GM18907 (cell line): ENCODE results near the gene RIN1.
"Not testable (repeated sequence)": the region's sequence is repeated elsewhere in the genome, so short reads cannot be mapped to it uniquely, and the experiment has no call there.

Source experiments
- ATAC-seq: cut with Tn5 transposase; IDR thresholded peaks from one replicate; pipeline ENCODE4 v1.9.1; 2021; ENCODE audit warnings: mild to moderate bottlenecking, moderate library complexity; ENCODE audit not compliant: unreplicated experiment

The RIN1 gene

DNA sequence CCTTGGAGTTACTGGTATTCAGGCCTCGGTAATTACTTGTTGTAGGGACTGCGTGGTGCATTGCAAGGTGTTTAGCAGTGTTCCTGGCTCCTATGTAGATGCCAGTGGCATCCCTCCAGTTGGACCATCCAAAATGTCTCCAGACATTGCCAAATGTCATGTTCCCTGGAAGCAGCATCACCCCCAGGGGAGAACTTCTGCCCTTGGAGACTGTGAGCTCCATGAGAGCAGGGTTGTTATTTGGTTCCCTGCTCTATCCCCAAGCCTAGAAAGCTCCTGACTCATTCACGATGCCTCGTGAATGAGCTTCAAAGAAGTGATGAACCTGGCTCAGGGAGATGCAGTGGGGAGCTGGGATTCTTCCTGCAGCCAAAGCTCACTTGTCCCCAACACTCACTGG is 14.6 kb downstream of the RIN1 start:
- no peak for ATAC-seq

DNA sequence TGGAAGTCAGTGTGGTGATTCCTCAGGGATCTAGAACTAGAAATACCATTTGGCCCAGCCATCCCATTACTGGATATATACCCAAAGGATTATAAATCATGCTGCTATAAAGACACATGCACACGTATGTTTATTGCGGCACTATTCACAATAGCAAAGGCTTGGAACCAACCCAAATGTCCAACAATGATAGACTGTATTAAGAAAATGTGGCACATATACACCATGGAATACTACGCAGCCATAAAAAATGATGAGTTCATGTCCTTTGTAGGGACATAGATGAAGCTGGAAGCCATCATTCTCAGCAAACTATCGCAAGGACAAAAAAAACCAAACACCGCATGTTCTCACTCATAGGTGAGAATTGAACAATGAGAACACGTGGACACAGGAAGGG is 15.5 kb downstream of the RIN1 start:
- ATAC-seq, result not testable (repeated sequence)

DNA sequence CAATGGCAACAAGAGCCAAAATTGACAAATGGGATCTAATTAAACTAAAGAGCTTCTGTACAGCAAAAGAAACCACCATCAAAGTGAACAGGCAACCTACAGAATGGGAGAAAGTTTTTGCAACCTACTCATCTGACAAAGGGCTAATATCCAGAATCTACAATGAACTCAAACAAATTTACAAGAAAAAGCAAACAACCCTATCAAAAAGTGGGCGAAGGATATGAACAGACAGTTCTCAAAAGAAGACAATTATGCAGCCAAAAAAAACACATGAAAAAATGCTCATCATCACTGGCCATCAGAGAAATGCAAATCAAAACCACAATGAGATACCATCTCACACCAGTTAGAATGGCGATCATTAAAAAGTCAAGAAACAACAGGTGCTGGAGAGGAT is 15.9 kb downstream of the RIN1 start:
- ATAC-seq, result not testable (repeated sequence)

DNA sequence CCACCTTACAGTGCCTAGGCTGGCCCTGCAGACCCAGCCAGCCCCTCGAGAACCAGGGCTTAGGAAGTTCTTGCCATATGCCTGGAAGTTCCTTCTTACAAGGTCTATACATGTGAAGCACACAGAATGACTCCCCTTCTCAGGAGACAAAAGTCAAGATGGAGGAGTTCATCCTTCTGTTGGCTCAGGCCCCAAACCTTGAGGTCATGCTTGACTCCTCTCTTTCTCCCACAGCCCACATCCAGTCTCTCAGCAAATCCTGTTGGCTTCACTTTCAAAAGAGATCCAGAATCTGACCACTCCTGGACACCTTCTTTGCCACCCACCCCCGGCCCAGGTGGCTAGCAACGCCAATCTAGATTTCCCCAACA is 17.6 kb downstream of the RIN1 start:
- no peak for ATAC-seq

DNA sequence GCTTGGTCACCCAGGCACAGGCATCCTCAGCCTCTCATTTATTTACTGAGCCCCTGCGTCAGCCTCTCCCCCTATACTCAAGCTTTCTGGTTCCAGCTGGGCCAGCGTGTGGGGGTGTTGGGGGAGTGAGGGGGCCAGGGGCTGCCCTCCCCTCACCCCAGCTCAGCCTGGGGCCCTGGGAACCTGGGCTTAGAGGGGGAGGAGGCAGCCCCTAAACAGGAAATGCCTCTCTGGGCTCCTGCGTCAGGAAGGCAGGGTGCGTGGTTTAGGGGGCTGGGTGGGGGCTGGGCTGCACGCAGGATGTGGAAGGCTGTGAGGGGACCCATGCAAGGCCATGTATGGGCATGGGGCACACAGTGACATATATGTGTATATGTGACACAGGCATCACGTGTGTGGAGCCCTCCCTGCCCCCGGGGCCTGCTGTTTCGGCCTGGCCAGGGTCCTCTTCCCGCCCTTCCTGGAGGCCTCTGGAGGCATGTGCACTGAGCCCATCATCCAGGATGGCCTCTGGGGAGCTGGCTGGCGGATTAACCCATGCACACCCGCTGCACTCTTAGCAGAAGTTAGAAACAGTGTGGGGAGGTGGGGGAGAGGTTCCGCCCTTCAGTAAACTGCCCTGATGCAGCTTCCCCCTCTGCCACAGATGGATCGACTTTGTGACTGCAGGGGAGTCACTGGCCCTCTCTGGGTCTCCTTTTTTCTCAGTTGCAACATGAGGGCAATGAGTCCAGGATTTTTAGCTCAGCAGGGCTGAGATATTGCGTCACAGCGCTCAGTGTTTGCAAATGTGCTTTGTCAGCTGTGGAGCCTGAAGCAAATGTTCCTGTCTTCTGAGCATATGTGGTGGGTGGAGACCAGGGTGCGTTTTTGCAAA is 18.3 kb downstream of the RIN1 start:
- ATAC-seq, result no peak

DNA sequence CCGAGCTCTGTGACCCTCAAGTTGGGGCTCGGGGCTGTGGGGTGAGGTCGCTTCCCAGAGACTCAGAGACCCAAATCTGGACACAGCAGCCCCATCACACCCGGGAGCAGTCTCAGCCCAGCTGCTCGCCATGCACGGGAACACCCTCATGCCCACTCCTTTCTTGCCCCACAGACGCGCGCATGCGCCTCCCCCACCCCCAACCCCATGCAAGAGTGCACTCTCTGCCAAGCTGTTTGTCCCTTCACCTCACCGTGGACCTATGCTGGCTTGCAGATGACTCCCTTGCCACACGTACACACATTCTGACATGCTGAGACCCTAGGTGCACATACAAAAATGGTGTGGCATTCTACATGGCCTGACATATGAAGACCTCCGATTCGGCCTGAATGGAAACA is 18.9 kb downstream of the RIN1 start:
- no peak for ATAC-seq

DNA sequence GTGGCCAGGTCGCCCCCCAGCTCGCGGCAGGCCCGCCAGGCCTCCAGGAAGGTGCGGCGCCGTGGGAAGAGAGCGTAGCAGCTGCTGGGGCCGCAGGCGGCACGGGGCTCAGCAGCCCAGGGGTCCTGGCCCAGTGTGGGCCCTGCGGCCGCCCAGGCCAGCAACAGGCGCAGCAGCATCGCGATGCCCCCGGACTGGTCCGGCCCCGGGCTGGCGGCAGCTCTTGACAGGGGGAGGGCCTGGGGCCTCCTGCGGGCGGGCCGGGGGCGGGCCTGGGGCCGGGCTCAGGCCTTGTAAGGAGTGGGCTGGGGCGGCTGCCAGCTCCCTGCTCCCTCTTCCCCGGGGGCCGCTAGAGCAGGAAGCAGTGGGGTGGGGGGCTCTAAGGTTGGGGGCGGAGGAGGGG is 19.4 kb downstream of the RIN1 start, which contains the start of gene CD248:
Gene CD248, minus strand, starts transcription at position 196 of the 403 bp plus-strand sequence. Its CDS starts 17 bp downstream, at position 179.
- no peak for ATAC-seq

DNA sequence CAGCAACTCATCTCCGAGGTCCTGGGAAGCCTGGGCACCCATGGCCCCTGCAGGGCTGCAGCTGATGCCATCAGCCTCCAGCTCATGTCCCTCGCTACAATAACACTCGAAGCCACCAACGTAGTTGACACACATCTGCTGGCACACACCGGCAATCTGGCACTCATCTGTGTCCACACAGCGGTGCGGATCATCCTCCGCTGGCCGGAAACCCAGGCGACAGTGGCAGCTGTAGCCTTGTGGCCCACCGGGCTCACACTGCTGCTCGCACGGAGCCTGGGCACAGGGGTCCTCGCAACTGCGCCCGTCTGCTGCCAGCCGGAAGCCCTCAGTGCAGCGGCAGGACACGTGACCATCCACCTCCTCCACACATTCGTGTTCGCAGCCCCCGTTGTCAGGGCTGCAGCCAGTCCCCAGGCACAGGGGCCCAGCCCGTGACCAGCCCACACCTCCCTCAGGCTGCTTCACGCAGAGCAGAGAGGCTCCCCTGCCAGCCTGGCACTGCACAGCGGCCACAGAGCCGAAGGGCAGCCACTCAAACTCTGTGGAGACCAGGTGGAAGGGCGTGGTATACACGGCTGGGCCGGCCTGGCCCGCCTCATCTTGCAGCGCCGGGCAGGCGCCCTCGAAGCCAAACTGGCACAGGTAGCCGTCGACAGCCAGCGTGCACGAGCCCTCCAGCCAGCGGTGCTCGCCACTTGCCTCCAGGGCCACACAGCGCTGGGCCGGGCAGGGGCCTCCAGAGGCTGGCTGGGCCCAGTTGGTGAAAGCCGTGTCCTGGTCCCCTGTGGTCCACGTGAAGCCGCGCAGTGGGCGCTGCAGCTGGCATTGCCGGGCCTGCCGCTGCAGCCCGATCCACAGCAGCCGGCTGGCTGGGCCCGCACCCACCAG is 20.1 kb downstream of the RIN1 start:
- ATAC-seq, result no peak

DNA sequence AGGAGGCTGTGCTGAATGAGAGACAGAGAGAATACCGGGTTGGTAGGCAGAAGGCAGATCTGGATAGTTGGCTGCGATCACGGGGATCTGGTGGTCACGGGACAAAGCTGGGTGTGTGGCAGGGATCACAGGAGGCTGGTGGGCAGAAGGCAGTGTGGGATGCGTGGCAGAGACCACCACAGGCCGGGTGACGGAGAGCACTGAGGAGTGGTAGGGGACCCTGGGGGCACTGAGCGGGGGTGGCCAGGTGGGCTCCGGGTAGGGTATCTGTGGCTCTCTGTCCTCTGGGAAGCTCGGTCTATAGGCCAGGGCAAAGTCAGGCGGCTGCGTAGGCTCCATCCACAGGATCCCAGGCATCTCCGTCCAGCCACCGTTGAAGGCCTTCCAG is 20.7 kb downstream of the RIN1 start:
- no peak for ATAC-seq

DNA sequence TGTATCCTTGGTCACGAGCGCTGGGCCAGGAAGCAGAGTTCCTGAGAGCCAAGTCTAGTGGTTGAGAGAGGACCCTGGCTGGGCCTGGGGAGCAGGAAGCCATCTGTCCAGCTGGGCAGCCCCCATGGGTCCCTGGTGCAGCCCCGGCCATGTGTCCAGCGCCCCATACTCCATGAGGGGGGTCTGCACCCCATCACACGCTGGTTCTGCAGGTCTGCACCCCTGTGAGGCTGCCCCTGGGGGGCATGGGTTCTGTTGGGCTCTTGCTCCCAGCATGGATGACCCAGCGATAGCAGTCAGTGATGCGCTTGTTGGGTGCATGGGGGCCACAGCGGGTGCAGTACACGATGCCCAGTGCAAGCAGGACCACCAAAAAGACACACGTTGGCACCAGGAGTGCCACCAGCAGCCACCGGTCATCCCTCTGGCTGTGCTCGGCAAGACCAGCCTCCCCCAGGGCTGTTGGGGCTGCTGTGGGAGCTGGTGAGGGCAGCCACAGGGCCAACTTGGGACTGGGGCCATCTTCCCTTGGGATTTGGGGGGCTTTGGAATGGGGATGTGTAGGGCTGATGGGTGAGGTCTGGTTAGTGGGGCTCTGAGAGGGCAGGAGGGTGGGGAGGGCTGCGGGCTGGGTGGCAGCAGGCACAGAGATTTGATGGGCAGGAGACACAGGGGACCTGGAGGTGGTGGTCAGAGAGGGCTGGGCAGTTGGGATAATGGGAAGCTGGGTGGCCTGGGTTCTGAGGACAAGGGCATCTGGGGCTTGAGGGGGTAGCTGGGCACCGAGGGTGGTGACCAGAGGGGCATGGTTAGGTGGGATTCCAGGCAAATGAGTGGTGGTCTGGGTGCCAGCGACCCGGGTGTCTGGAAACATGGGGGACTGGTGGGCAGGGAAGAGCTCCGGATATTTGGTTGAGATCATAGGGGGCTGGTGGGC is 21.4 kb downstream of the RIN1 start:
- no peak for ATAC-seq

DNA sequence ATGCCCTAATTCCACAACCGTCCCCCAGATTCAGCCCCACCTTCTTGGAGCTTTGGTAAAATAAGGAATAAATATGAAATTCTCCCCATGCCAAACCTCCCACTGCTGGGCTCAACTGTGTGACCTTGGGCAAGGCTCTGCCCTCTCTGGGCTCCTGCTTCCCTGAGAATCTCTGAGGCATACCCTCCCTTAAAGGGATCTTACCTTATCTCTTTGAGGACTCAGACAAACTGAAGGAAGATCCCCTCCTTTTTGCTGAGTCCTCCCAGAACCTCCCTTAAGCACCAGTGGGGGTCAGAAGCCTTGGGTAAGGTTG is 22.1 kb downstream of the RIN1 start:
- no peak for ATAC-seq

DNA sequence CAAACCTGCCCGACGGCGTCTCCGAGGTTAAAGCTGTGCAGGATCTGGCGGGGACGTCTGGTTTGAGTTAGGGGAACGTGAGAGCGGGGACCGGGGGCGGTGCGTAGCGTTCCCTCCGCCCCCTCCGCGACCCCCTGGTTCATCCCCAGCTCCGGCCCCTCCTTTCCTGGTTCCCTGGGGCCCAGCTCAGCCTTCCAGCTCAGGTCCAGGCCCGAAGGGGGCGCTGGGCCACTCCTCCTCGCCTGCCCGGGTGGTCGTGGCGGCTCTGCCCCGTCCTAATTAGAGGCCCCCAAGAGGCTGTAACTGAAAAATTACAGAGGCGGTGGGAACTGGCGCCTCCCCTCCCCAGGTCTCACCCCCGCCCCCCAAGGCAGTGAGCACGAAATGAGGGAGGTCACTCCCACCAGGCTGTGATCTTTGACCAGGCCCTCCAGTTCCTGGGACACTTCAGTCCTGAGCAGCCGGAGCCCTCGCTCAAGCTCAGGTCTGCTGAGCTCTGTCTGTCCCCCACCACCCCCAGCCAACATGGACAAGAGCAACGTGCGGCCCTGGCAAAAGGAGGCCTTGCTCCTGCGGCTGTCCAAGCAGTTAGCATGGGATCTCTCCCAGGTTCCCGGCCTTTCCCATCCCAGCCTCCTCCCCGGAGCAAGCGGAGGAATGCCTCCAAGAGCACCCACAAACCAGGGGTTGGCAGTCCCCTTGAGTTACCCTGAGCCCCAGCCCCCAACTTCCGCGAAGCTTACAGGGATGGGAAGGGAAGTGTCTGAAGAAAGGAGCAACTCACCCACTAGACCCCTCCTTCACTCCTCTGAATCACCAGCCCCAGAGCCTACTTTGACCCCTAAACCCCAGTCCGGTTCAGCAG is 22.7 kb downstream of the RIN1 start:
- no peak for ATAC-seq

DNA sequence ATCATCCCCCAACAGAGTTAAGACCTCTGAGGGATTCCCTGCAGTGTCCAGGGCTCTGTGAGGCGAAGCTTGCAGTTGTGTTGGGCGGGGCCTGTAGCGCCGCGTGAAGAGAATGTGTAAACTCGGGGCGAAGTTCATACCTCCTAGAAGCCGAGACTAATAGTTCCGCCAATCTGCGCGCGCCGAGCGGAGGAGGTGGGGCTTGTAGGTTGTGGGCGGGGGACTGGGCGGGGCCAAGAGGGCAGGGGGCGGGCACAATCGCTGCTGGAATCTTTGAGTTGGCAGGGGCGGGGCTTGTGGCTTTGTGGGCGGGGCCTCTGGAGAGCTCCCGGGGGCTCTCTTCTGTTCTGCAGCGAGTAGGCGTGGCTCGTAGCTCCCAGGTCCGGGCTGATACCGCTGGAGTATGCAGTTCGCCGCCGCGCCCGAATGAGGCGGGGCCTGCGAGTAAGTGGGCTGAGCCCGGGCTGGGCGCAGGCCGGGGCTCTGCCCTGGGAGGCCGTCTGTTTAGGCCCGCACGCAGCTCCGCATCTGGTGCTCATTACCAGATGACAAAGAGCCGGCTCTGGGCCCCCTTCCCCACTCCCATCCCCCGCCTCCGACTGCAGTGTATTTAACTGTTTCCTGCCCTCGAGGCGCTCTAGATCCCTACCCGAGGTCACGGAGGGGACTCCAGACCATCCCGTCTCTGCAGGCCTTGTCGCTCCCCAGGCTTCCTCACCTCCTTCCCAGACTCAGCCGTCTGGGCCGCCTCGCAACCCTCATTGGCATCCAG is 23.5 kb downstream of the RIN1 start:
- ATAC-seq, result peak; percentile 57

DNA sequence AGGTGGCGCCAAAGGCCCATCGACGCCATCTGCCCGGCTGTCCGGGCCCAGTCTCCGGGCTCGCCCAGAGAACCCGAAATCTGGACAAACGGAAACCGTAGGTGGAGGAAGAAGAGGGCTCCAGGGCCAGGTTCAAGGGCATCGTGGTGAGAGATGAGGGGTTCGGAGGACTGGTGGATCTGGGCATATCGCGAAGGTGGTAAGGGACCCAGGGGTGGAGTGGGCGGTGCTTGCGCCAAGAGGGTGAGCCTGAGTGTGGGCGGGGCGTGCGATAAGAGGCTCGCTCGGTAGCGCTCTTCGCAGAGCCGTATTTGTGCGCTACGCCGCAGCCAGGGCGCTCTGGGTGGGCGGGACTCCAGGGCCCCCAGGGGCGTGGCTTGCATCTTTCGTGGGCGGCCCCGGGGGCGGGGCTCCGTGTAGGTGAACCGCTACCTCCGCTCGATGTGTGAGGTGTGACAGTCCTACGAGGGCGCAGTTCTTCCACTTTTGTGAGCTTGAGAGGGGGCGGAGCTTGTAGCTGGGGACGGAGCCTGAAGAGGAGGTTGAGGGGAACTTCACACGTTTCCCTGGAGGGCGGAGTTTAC is 24.2 kb downstream of the RIN1 start:
- ATAC-seq, result peak; percentile 69

DNA sequence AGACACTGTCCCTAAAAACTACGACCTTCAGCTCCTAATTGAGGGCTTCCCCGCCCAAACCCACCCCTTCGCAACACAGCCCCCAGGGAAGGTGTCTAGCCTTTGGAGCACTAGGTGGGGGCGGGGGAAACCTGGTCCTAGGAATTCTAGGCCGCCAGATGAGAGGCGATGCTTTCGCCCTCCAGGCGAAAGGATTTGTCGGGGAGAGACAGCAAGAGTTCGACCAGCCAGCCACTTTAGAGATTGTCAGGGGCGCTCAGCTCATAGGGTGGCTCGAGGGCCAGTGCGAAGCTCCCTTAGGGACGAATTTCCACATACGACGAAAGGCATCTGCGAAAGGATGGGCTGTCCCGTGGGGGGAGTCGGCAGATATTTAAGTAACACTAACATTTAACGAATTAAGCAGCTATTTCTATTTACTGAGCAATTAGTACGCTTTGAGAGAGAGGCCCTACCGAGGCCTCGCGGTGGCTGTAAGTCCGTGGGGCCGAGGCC is 24.7 kb downstream of the RIN1 start:
- ATAC-seq, result peak; percentile 0

DNA sequence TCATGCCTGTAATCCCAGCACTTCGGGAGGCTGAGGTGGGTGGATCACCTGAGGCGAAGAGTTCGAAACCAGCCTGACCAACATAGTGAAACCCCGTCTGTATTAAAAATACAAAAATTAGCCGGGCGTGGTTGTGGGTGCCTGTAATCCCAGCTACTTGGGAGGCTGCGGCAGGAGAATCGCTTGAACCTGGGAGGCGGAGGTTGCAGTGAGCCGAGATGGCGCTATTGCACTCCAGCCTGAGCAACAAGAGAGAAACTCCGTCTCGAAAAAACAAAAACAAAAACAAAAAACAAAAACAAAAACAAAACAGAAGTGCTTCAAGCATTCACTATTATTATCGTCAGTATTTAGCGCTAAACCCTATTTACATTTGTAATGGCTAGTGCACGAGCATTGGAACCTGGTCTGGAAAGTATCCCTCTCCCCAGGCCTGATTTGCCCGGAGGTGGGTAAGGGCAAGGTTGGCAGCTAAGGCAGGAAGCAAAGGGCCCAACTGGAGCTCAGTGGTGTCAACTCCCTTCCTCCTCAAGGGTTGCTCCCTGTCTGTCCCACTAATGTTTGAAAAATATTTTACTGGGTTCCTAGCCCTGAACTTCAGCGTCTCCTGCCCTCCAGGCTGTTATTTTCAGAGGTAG is 25.3 kb downstream of the RIN1 start:
- ATAC-seq, result not testable (repeated sequence)

DNA sequence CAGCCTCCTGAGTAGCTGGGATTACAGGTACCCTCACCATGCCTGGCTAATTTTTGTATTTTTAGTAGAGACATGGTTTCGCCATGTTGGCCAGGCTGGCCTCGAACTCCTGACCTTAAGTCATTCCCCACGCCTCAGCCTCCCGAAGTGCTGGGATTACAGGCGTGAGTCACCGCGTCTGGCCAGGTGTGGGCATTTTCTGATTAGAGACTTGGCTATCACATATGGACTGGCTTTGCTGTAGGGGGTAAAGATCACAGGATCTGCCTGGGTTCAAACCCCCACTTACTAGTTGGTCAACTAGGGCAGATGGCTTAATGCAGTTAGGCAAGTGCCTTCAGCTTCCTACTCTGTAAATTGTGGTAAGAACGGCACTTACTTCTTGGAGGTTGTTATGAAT is 25.9 kb downstream of the RIN1 start:
- ATAC-seq, result no peak

DNA sequence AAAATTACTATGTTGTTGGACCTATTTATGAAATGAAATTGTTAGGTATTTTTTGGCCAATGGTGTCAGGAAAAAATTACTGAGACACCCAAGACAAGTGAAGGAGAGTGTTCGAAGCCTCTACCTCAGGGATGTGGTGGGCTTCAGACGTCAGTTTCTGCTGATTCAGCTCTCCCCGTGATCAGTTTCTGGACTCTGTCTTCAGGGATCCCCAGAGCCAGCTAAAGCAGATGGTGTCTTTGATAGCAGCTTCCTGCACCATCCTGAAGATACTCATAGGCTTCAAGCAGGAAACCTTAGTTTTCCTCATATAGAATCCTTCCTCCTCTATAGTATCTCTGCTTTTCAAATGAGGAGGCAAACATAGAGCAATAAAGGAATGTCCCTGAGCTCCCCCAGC is 26.8 kb downstream of the RIN1 start:
- ATAC-seq, result no peak
